Activated CD8-positive, alpha-beta memory T cell treated with anti-CD3 and anti-CD28 coated beads, Interleukin-2, amount 50 U/mL, for 48 hours (primary cell): ENCODE data around the gene RAF1.
"Not testable (repeated sequence)": the region's sequence is repeated elsewhere in the genome, so short reads cannot be mapped to it uniquely, and the experiment has no call there.

Experiments
- DNase-seq: peaks from one replicate; pipeline ENCODE4 v3.0.0-alpha.2; 2020

Gene RAF1

GRCh38 chr3:12675115-12675810 is 11.3 kb upstream of the RAF1 start:
- no peak for DNase-seq

- not testable (repeated sequence) for DNase-seq
Measured at GRCh38 chr3:12673956-12674736, 10.2 kb upstream of the RAF1 start.

- no peak for DNase-seq
Measured at GRCh38 chr3:12671120-12671450, 7.2 kb upstream of the RAF1 start.

GRCh38 chr3:12670365-12671119 is 6.6 kb upstream of the RAF1 start:
- no peak for DNase-seq

DNA sequence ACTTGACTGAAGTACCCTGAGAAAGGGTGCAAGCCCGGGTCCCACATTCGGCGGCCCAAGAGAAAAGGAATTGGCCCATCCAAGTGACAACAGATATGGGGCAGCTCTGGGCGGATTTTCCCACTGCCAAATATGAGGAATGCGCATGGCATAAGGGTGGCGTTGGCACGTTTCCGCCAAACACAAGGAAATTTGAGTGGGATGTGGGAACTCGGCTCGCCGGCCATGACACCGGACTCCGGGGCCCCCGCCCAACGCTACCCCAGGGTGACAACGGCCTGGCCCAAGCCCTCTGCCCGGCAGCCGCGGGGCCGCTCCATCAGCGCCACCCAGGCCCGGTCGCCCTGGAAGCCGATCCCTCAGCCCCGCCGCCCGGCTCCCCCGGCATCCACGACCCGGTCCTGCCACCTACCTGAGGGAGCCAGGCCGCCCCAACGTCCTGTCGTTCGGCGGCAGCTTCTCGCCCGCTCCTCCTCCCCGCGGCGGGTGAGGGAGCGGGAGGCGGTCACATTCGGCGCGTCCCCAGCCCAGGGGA is 449 bp downstream of the RAF1 start:
- no peak for DNase-seq

GRCh38 chr3:12662593-12663400 is 1.1 kb downstream of the RAF1 start:
- peak; percentile 70 for DNase-seq

GRCh38 chr3:12661926-12662592 is 1.9 kb downstream of the RAF1 start:
- DNase-seq = no peak

DNA sequence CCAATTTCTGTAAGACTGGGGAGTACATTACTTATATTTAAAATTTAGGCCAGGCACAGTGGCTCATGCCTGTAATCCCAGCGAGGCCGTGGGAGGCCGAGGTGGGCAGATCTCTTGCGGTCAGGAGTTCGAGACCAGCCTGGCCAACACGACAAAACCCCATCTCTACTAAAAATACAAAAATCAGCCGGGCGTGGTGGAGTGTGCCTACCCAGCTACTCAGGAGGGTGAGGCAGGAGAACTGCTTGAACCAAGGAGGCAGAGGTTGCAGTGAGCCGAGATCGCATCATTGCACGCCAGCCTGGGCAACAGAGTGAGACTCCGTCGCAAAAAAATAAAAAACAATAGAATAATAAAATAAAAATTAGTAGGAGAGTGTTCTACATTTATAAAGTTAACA is 2.5 kb downstream of the RAF1 start:
- DNase-seq = not testable (repeated sequence)

GRCh38 chr3:12660196-12660595 is 3.7 kb downstream of the RAF1 start:
- DNase-seq = no peak

- DNase-seq = no peak
Measured at GRCh38 chr3:12659316-12660015, 4.5 kb downstream of the RAF1 start.

DNA sequence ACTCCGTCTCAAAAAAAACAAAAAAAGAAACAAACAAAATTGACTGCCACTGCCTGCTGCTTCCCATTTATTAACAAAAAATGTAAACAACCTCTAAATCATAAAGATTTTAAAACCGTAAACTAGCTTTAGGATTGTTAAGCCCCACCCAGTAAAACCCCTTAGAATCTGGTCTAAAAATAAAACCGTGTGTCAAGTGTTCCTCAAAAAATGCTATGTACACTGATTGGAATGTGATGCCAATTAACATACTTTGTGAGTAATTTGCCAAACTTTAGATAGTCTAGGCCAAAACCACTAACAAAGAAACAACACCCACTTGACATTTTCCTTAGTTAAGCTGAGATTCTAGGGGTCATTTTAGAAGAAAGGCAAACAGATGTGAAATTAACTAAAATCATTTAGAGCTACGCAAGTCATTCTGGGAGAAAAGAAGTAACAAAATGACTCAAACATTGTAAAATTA is 5.3 kb downstream of the RAF1 start:
- DNase-seq = no peak

GRCh38 chr3:12656850-12657249 is 7.1 kb downstream of the RAF1 start:
- no peak for DNase-seq

- DNase-seq = no peak
Measured at GRCh38 chr3:12656193-12656592, 7.7 kb downstream of the RAF1 start.

DNA sequence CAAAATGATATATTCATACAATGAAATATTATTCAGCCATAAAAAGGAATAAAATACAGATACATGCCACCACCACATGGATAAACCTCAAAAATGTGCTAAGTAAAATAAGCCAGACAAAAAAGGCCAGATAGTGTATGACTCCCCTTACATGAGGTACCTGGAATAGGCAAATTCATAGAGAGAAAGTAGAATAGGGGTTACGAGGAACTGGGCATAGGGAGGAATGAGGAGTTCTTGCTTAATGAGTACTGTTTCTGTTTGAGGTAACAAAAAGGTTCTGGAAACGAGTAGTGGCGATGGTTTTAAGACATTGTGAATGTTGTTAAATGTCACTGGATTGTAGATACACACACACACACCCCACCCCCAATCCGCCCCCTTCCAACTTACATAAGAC is 8.2 kb downstream of the RAF1 start:
- no peak for DNase-seq

DNA sequence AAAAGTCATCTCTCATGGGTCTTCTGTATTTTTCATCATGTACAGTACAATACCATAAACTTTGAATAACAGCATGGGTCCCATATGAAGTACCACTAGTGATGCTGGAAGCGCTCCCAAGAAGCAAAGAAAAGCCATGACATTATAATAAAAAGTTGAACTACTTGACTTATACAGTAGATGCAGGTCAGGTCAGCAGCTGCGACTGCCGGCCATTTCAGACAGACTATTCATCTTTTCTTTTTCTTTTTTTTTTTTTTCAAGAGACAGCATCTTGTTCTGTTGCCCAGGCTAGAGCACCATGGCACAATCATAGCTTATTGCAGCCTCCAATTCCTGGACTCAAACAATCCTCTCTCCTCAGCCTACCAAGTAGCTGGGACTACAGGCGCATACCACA is 10.2 kb downstream of the RAF1 start:
- DNase-seq = no peak

DNA sequence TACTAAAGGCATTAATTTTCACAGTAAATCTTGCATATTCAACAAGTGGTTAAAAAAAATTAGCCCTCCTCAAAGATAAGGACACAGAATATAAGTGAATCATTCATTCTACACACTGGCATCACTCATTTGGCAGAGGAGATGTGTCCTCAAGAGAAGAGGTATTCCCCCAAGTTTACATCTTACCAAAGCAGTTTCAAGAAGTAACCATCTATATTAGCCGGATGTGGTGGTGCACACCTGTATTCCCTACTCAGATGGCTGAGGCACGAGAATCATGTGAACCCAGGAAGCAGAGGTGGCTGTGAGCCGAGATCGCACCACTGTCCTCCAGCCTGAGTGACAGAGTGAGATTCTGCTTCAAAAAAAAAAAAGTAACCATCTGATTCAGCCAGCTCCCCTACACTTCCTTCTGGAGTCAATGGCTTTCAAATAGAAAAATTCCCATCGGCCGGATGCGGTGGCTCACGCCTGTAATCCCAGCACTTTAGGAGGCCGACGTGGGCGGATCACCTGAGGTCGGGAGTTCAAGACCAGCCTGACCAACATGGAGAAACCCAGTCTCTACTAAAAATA is 15.4 kb downstream of the RAF1 start:
- no peak for DNase-seq

- DNase-seq = no peak
Measured at GRCh38 chr3:12644331-12644937, 19.5 kb downstream of the RAF1 start.

DNA sequence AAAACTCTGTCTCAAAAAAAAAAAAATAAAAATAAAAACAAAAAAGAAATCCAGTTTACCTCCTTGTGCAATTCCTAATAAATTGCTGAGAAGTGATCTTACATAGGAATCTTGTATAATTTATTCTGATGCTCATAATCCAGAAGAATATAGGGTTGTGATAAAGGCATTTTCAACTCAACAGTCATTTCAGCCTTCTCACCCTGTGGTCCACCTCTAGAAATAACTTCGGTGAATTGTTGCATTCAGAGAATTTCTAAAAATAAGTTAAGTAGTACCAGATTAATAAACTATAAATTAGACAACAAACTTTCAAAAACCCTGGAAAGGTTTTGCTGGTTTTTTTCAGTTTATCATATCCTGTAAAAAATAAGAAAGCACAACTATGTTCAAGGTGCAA is 20.2 kb downstream of the RAF1 start:
- no peak for DNase-seq

GRCh38 chr3:12643010-12643380 is 20.9 kb downstream of the RAF1 start:
- no peak for DNase-seq

DNA sequence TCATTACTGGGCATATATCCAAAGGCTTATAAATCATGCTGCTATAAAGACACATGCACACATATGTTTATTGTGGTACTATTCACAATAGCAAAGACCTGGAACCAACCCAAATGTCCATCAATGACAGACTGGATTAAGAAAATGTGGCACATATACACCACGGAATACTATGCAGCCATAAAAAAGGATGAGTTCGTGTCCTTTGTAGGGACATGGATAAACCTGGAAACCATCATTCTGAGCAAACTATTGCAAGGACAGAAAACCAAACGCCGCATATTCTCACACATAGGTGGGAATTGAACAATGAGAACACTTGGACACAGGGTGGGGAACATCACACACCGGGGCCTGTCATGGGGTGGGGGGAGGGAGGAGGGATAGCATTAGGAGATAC is 23.1 kb downstream of the RAF1 start:
- not testable (repeated sequence) for DNase-seq

DNA sequence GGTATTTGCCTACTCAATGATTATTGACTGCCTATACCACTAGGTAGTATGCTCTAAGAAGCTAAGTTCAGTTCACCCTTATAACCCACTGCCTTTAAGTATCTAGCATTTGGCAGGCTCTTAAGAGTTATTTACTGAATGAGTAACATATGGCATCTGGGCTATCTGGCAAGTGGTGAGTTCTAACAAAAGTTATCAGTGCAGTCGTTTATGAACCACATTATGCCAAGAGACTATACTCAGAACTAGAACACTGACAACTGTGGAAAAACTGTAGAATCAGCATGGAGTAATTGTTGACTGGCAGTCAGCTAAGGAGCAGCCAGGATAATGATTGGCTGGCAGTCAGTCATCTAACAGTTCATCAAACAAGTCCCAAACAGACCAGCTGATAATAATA is 25.8 kb downstream of the RAF1 start:
- DNase-seq = no peak
